HEK293T (cell line): ENCODE data around the gene MRAP.

ENCODE experiments used
- CTCF ChIA-PET: fragments of 350-600 bp; formaldehyde crosslinking; extraction: SDS; loops from one replicate; lab custom pipeline; 2021; ENCODE audit warnings: antibody characterized with exemption, inconsistent platforms; lab: Yijun Ruan, JAX
- POLR2A ChIA-PET: fragments of 350-600 bp; formaldehyde crosslinking; extraction: SDS; loops from one replicate; lab custom pipeline; 2020; ENCODE audit warnings: antibody characterized with exemption, inconsistent platforms; lab: Yijun Ruan, JAX
- DNase-seq: peaks from one replicate; pipeline ENCODE4 v3.0.0; 2012; ENCODE audit warnings: mixed read lengths; ENCODE audit errors: extremely low spot score
- ARNT ChIP-seq: fragments of 450-650 bp; IDR thresholded peaks from 2 replicates; pipeline ENCODE4 v1.6.1; 2017; ENCODE audit warnings: mild to moderate bottlenecking
- BHLHE40 ChIP-seq: fragments of 450-650 bp; IDR thresholded peaks from 2 replicates; pipeline ENCODE4 v1.6.1; 2016; ENCODE audit warnings: mild to moderate bottlenecking, moderate library complexity, borderline replicate concordance
- CTBP1 ChIP-seq: fragments of 450-650 bp; IDR thresholded peaks from 2 replicates; pipeline ENCODE4 v1.6.1; 2016; ENCODE audit warnings: borderline replicate concordance
- ELF4 ChIP-seq: fragments of 450-650 bp; IDR thresholded peaks from 2 replicates; pipeline ENCODE4 v1.6.1; 2017; ENCODE audit warnings: antibody characterized with exemption
- FOXA1 ChIP-seq: fragments of 450-650 bp; IDR thresholded peaks from 2 replicates; pipeline ENCODE4 v1.6.1; 2016; ENCODE audit warnings: mild to moderate bottlenecking
- FOXK2 ChIP-seq: fragments of 450-650 bp; IDR thresholded peaks from 2 replicates; pipeline ENCODE4 v1.6.1; 2016; ENCODE audit warnings: mild to moderate bottlenecking
- FOXM1 ChIP-seq: fragments of 450-650 bp; IDR thresholded peaks from 2 replicates; pipeline ENCODE4 v1.6.1; 2017; ENCODE audit warnings: mild to moderate bottlenecking, borderline replicate concordance
- HDGF ChIP-seq: fragments of 450-650 bp; IDR thresholded peaks from 2 replicates; pipeline ENCODE4 v1.6.1; 2017; ENCODE audit warnings: antibody characterized with exemption, borderline replicate concordance
- L3MBTL2 ChIP-seq: fragments of 450-650 bp; conservative IDR thresholded peaks from 2 replicates; pipeline ENCODE4 v1.6.1; 2016; ENCODE audit warnings: mild to moderate bottlenecking
- LEF1 ChIP-seq: fragments of 450-650 bp; IDR thresholded peaks from 2 replicates; pipeline ENCODE4 v1.6.1; 2017; ENCODE audit warnings: mild to moderate bottlenecking, borderline replicate concordance
- NFRKB ChIP-seq: fragments of 450-650 bp; IDR thresholded peaks from 2 replicates; pipeline ENCODE4 v1.6.1; 2016; ENCODE audit warnings: mild to moderate bottlenecking, moderate library complexity
- PKNOX1 ChIP-seq: fragments of 450-650 bp; IDR thresholded peaks from 2 replicates; pipeline ENCODE4 v1.6.1; 2016
- SP1 ChIP-seq: fragments of 450-650 bp; IDR thresholded peaks from 2 replicates; pipeline ENCODE4 v1.6.1; 2017
- SUZ12 ChIP-seq: fragments of 450-650 bp; IDR thresholded peaks from 2 replicates; pipeline ENCODE4 v1.6.1; 2016; ENCODE audit warnings: mild to moderate bottlenecking
- TARDBP ChIP-seq: fragments of 450-650 bp; IDR thresholded peaks from 2 replicates; pipeline ENCODE4 v1.6.1; 2016
- ZNF384 ChIP-seq: fragments of 450-650 bp; IDR thresholded peaks from 2 replicates; pipeline ENCODE4 v1.6.1; 2016

Gene MRAP

GRCh38 chr21:32298658-32299081 lies at the start of gene MRAP:
MRAP (plus strand) TSS chr21:32298855; CDS start chr21:32298972, 117 bp downstream.
- CTCF ChIA-PET = no interaction called here
- POLR2A ChIA-PET = no interaction called here
- no peak for DNase-seq
- TF ChIP-seq SUZ12 (no peak), L3MBTL2 (no peak), SP1 (no peak)

- DNase-seq = no peak
- TF ChIP-seq CTBP1 (no peak), ZNF384 (no peak), ELF4 (no peak), SUZ12 (no peak), L3MBTL2 (no peak), NFRKB (no peak), ARNT (no peak)
- ChIA-PET CTCF (interaction anchor here (1.3 kb wide), 1 partner anchor 8 kb away, joined by 4 read pairs; no protein-coding TSS in a partner anchor), POLR2A (no interaction called here)
Measured at GRCh38 chr21:32249511-32250280, 49.0 kb upstream of the MRAP start.

- CTCF ChIA-PET = no interaction called here
Measured at GRCh38 chr21:32252136-32252535, 46.5 kb upstream of the MRAP start.

GRCh38 chr21:32253215-32253641 lies 45.4 kb upstream of the MRAP start:
- ChIA-PET POLR2A (interaction anchor here (0.6 kb wide), 1 partner anchor 454 kb away, joined by 3 read pairs; no protein-coding TSS in a partner anchor), CTCF (interaction anchor here (1.2 kb wide), 1 partner anchor 387 kb away, joined by 3 read pairs; no protein-coding TSS in a partner anchor)
- no peak for DNase-seq
- no peak for TF ChIP-seq BHLHE40
- TF ChIP-seq LEF1 = no peak
- TF ChIP-seq TARDBP = no peak
- no peak for TF ChIP-seq PKNOX1
- TF ChIP-seq SP1 = no peak
- no peak for TF ChIP-seq L3MBTL2
- TF ChIP-seq ELF4 = no peak
- no peak for TF ChIP-seq HDGF

More at GRCh38 chr21:32252136-32252535, 46.5 kb upstream of the MRAP start:
- POLR2A ChIA-PET = no interaction called here
- no peak for DNase-seq
- no peak for TF ChIP-seq ZNF384
- no peak for TF ChIP-seq CTBP1
- no peak for TF ChIP-seq L3MBTL2
- no peak for TF ChIP-seq NFRKB
- no peak for TF ChIP-seq FOXK2
- no peak for TF ChIP-seq FOXM1
- no peak for TF ChIP-seq PKNOX1
- no peak for TF ChIP-seq ARNT
- TF ChIP-seq SUZ12 = no peak
- TF ChIP-seq LEF1 = no peak
- no peak for TF ChIP-seq SP1
- no peak for TF ChIP-seq HDGF
- no peak for TF ChIP-seq ELF4
- TF ChIP-seq BHLHE40 = no peak
- no peak for TF ChIP-seq FOXA1
- TF ChIP-seq TARDBP = no peak

GRCh38 chr21:32256251-32256650 lies 42.4 kb upstream of the MRAP start:
- no peak for DNase-seq
- ChIA-PET CTCF (interaction anchor here (0.6 kb wide), 1 partner anchor 385 kb away, joined by 5 read pairs; no protein-coding TSS in a partner anchor), POLR2A (no interaction called here)
- TF ChIP-seq FOXM1 (no peak), NFRKB (no peak), TARDBP (no peak), PKNOX1 (no peak), L3MBTL2 (no peak), LEF1 (no peak), CTBP1 (no peak), HDGF (no peak), ARNT (no peak)

- POLR2A ChIA-PET = no interaction called here
Measured at GRCh38 chr21:32256873-32257620, 41.6 kb upstream of the MRAP start.

More at GRCh38 chr21:32256873-32257620, 41.6 kb upstream of the MRAP start:
- no peak for TF ChIP-seq SP1
- TF ChIP-seq L3MBTL2 = no peak
- TF ChIP-seq NFRKB = no peak
- TF ChIP-seq FOXA1 = no peak
- no peak for TF ChIP-seq HDGF
- TF ChIP-seq ZNF384 = no peak
- TF ChIP-seq TARDBP = no peak
- TF ChIP-seq FOXK2 = no peak
- no peak for TF ChIP-seq CTBP1
- no peak for TF ChIP-seq ELF4
- no peak for TF ChIP-seq LEF1
- no peak for TF ChIP-seq FOXM1
- no peak for TF ChIP-seq SUZ12
- TF ChIP-seq BHLHE40 = no peak
- CTCF ChIA-PET = interaction anchor here (0.6 to 1.4 kb wide), 3 partner anchors 8 to 391 kb away, joined by 4 to 9 read pairs (median 5); no protein-coding TSS in a partner anchor
- DNase-seq = no peak
